HepG2 (cell line): ENCODE data around the gene MED9. TPM values are rescaled to one million over a fixed set of nuclear protein-coding genes. Genes with fewer than 3 reads are reported as not detected.
A peak's percentile ranks its signal among the peaks of the same experiment; 100 is the strongest.

Source experiments
- ATF2 ChIP-seq: sonication (generic); formaldehyde crosslinking; IDR thresholded peaks from 2 replicates; pipeline ENCODE4 v1.4.0; 2020; ENCODE audit warnings: missing genetic modification reagents
- CCAR2 ChIP-seq: fragments of 200-400 bp; formaldehyde crosslinking; optimal IDR thresholded peaks from 2 replicates; pipeline ENCODE3; 2018; ENCODE audit warnings: low read depth, mild to moderate bottlenecking, low read length, moderate library complexity
- CEBPB ChIP-seq: IDR thresholded peaks from 2 replicates; pipeline ENCODE4 v1.6.1; 2011; ENCODE audit warnings: low read depth, low read length, improper control_type of control experiment, borderline replicate concordance
- FOSL1 ChIP-seq: sonication (generic); formaldehyde crosslinking; IDR thresholded peaks from 2 replicates; pipeline ENCODE4 v1.9.0; 2021; ENCODE audit warnings: missing genetic modification reagents, borderline replicate concordance
- FOXA3 ChIP-seq: IDR thresholded peaks from 2 replicates; pipeline ENCODE4 v1.6.1; 2016; ENCODE audit warnings: missing genetic modification reagents, missing compliant biosample characterization
- MAFF ChIP-seq: IDR thresholded peaks from 2 replicates; pipeline ENCODE4 v1.6.1; 2011; ENCODE audit warnings: low read depth, low read length, improper control_type of control experiment
- MED1 ChIP-seq: sonication (generic); formaldehyde crosslinking; IDR thresholded peaks from 2 replicates; pipeline ENCODE4 v1.4.0; 2020; ENCODE audit warnings: missing genetic modification reagents
- NFIB ChIP-seq: sonication (generic); formaldehyde crosslinking; IDR thresholded peaks from 2 replicates; pipeline ENCODE4 v1.9.0; 2021; ENCODE audit warnings: missing genetic modification reagents, mild to moderate bottlenecking, borderline replicate concordance
- PREB ChIP-seq: sonication (generic); formaldehyde crosslinking; IDR thresholded peaks from 2 replicates; pipeline ENCODE4 v1.4.0; 2020; ENCODE audit warnings: missing genetic modification reagents
- SIX4 ChIP-seq: sonication (generic); formaldehyde crosslinking; IDR thresholded peaks from 2 replicates; pipeline ENCODE4 v1.4.0; 2020; ENCODE audit warnings: missing genetic modification reagents
- TSC22D2 ChIP-seq: sonication (generic); formaldehyde crosslinking; IDR thresholded peaks from 2 replicates; pipeline ENCODE4 v1.5.1; 2020; ENCODE audit warnings: missing genetic modification reagents, mild to moderate bottlenecking, borderline replicate concordance
- ZBTB21 ChIP-seq: sonication (generic); formaldehyde crosslinking; IDR thresholded peaks from 2 replicates; pipeline ENCODE4 v1.4.0; 2020; ENCODE audit warnings: missing genetic modification reagents
- ZNF704 ChIP-seq: sonication (generic); formaldehyde crosslinking; IDR thresholded peaks from 2 replicates; pipeline ENCODE4 v1.8.1; 2023; ENCODE audit warnings: mild to moderate bottlenecking, inconsistent platforms, moderate library complexity, missing genetic modification reagents, borderline replicate concordance
- ZNF883 ChIP-seq: sonication (generic); formaldehyde crosslinking; IDR thresholded peaks from 2 replicates; pipeline ENCODE4 v1.5.1; 2020; ENCODE audit warnings: mild to moderate bottlenecking, missing genetic modification reagents; ENCODE audit errors: not compliant biosample characterization
- polyA plus RNA-seq, 8 experiments: library from polyadenylated mRNA; depleted of rRNA in 3 of 8; stranded (reverse) in 7 of 8; unstranded in 1 of 8; fragments of >200 nt; fragmentation: Illumina TruSeq in 4 of 8; extraction: Trizol in 4 of 8; gene quantifications; 2 replicates each; pipeline versions ENCODE4 v1.2.1 to v1.2.3, GENCODE V29; 2011 to 2016; ENCODE audit warnings: low read depth in 4 of 8, missing spikeins in 1 of 8, mixed read lengths in 1 of 8; ENCODE audit not compliant: insufficient read depth in 1 of 8
- total RNA-seq, 5 experiments: library from RNA; depleted of rRNA; stranded (reverse); fragments of >200 nt; fragmentation: Illumina TruSeq; extraction: Trizol; gene quantifications; 2 replicates each; pipeline ENCODE4 v1.2.3, GENCODE V29; 2016; ENCODE audit warnings: low read depth in 1 of 5

The MED9 gene
- total and polyA plus RNA-seq, 2 of the 13 experiments (the other 11 are each of a cell fraction or from before 2014, with no cell fraction given), result 11.9 to 15.1 TPM

- TF ChIP-seq MAFF, result peak; percentile 28; the same call in 1 of the 2 replicates
- no peak for TF ChIP-seq NFIB
- no peak for TF ChIP-seq TSC22D2 (CRISPR knock-in tag)
- TF ChIP-seq MED1 (CRISPR knock-in tag), result peak; percentile 17; the same call in 1 of the 2 replicates
- no peak for TF ChIP-seq PREB (CRISPR knock-in tag)
- TF ChIP-seq ZNF704 (CRISPR knock-in tag), result no peak
- 0 out of 2 replicates have a peak, but pooled peaks have one; percentile 8 for TF ChIP-seq FOXA3
- no peak for TF ChIP-seq ATF2 (CRISPR knock-in tag)
- TF ChIP-seq ZBTB21 (CRISPR knock-in tag), result 0 out of 2 replicates have a peak, but pooled peaks have one; percentile 42
- 0 out of 2 replicates have a peak, but pooled peaks have one; percentile 30 for TF ChIP-seq CEBPB
- TF ChIP-seq ZNF883, result no peak
- no peak for TF ChIP-seq FOSL1 (CRISPR knock-in tag)
- TF ChIP-seq CCAR2, result no peak
- no peak for TF ChIP-seq SIX4 (CRISPR knock-in tag)
These were observed 2.4 kb downstream of the MED9 start (continued) for GRCh38 chr17:17479209-17479608.
